HCT116 (cell line): Measurements from ENCODE around the gene HYOU1. TPM values are rescaled to one million over a fixed set of nuclear protein-coding genes. Genes with fewer than 3 reads are reported as not detected.

Experiments
- ATAC-seq: fragments of 200-7000 bp; cut with Tn5 transposase; 2 replicates; pipeline ENCODE4 v1.9.1; 2020; ENCODE audit warnings: mild to moderate bottlenecking, moderate library complexity
- BruUV-seq: library from RNA; stranded (reverse); fragments of 400-500 nt; replicated peaks from 2 replicates; lab custom pipeline; 2021; lab: Mats Ljungman, UMichigan
- CTCF ChIA-PET: fragments of 300-600 bp; sonication (Branson Sonifier 250); formaldehyde crosslinking; loops from one replicate; lab custom pipeline; 2021; ENCODE audit warnings: antibody characterized with exemption; lab: Charles Lee
- POLR2A ChIA-PET: fragments of 300-600, 350-600 bp; sonication (Branson Sonifier 250); formaldehyde crosslinking; loops from one replicate; lab custom pipeline; 2021; ENCODE audit warnings: antibody characterized with exemption; lab: Charles Lee
- RAD21 ChIA-PET, 2 experiments: fragments of 300-600 bp; sonication (Branson Sonifier 250); formaldehyde crosslinking; loops; one replicate each; lab custom pipeline; 2023; ENCODE audit warnings: low total read pairs in 2 of 2; ENCODE audit not compliant: uncharacterized antibody in 2 of 2, unreplicated experiment in 2 of 2, low non-redundant PET in 1 of 2; lab: Charles Lee
- DNase-seq: peaks from one replicate; pipeline ENCODE4 v3.0.0-alpha.2; 2010; ENCODE audit warnings: low read depth, low spot score
- H2AFZ ChIP-seq: fragments of 200-600 bp; shearing (Covaris generic), sonication (generic); 2 replicates; pipeline ENCODE4 v1.6.1; 2017; ENCODE audit warnings: low read depth, mixed run types, mixed read lengths, antibody characterized with exemption, low read length; ENCODE audit not compliant: poor library complexity, severe bottlenecking
- H3K27ac ChIP-seq: 2 replicates; pipeline ENCODE4 v1.5.1; 2012; ENCODE audit warnings: low read depth, low read length
- H3K27me3 ChIP-seq: fragments of 200-600 bp; sonication (generic); 2 replicates; pipeline ENCODE4 v1.6.1; 2016; ENCODE audit warnings: mixed run types, low read length, mixed read lengths; ENCODE audit not compliant: insufficient read depth
- H3K36me3 ChIP-seq, 2 experiments: fragments of 200-500 bp in 1 of 2; fragments of 200-600 bp in 1 of 2; sonication (Bioruptor generic) in 1 of 2; sonication (generic) in 1 of 2; 2 replicates each; pipeline versions ENCODE4 v1.5.1 to v1.6.1; 2014 to 2016; ENCODE audit warnings: low read length in 2 of 2, inconsistent platforms in 1 of 2, mixed read lengths in 1 of 2, mixed run types in 1 of 2; ENCODE audit not compliant: insufficient read depth in 2 of 2, control insufficient read depth in 1 of 2
- H3K4me1 ChIP-seq, 2 experiments: fragments of 200-600 bp in 1 of 2; sonication (generic) in 1 of 2; 2 replicates each; pipeline versions ENCODE4 v1.5.1 to v1.6.1; 2012 to 2017; ENCODE audit warnings: low read length in 2 of 2, inconsistent platforms in 1 of 2, mild to moderate bottlenecking in 1 of 2, mixed read lengths in 1 of 2, mixed run types in 1 of 2, moderate library complexity in 1 of 2; ENCODE audit not compliant: insufficient read depth in 2 of 2, control insufficient read depth in 1 of 2
- H3K4me2 ChIP-seq: fragments of 200-600 bp; sonication (generic); 2 replicates; pipeline ENCODE4 v1.6.1; 2017; ENCODE audit warnings: mixed run types, low read length, mixed read lengths
- H3K4me3 ChIP-seq, 2 experiments: fragments of 200-600 bp in 1 of 2; sonication (generic) in 1 of 2; replicated peaks in 1 of 2; 2 replicates each; pipeline ENCODE4 v1.5.1; 2011 to 2016; ENCODE audit warnings: low read length in 2 of 2, control low read depth in 1 of 2, low read depth in 1 of 2, mild to moderate bottlenecking in 1 of 2, mixed read lengths in 1 of 2, mixed run types in 1 of 2
- H3K79me2 ChIP-seq: fragments of 200-600 bp; sonication (generic); 2 replicates; pipeline ENCODE4 v1.6.1; 2017; ENCODE audit warnings: mild to moderate bottlenecking, mixed run types, low read length, moderate library complexity, mixed read lengths; ENCODE audit not compliant: insufficient read depth
- H3K9ac ChIP-seq: fragments of 200-600 bp; sonication (generic); 2 replicates; pipeline ENCODE4 v1.6.1; 2016; ENCODE audit warnings: low read length, mixed read lengths
- H3K9me2 ChIP-seq: fragments of 200-600 bp; sonication (generic), shearing (Covaris generic); 2 replicates; pipeline ENCODE4 v1.6.1; 2017; ENCODE audit warnings: mixed run types, mild to moderate bottlenecking, moderate library complexity; ENCODE audit not compliant: insufficient read depth
- H3K9me3 ChIP-seq, 2 experiments: fragments of 200-500 bp in 1 of 2; fragments of 200-600 bp in 1 of 2; sonication (Bioruptor generic) in 1 of 2; sonication (generic) in 1 of 2; 2 replicates each; pipeline ENCODE4 v1.6.1; 2014 to 2017; ENCODE audit warnings: low read length in 2 of 2, mixed read lengths in 2 of 2, inconsistent platforms in 1 of 2, low read depth in 1 of 2, mild to moderate bottlenecking in 1 of 2, mixed run types in 1 of 2, moderate library complexity in 1 of 2; ENCODE audit not compliant: control insufficient read depth in 1 of 2, insufficient read depth in 1 of 2
- H4K20me1 ChIP-seq: fragments of 200-600 bp; sonication (generic), shearing (Covaris generic); 2 replicates; pipeline ENCODE4 v1.6.1; 2017; ENCODE audit warnings: mixed run types, mild to moderate bottlenecking, moderate library complexity; ENCODE audit not compliant: insufficient read depth
- CBX3 ChIP-seq: IDR thresholded peaks from 2 replicates; pipeline ENCODE4 v1.6.1; 2012; ENCODE audit warnings: low read depth
- CEBPB ChIP-seq: IDR thresholded peaks from 2 replicates; pipeline ENCODE4 v1.6.1; 2012; ENCODE audit warnings: low read depth
- EGR1 ChIP-seq: IDR thresholded peaks from 2 replicates; pipeline ENCODE4 v1.6.1; 2012; ENCODE audit warnings: low read depth
- ELF1 ChIP-seq: IDR thresholded peaks from 2 replicates; pipeline ENCODE4 v1.6.1; 2012; ENCODE audit warnings: low read depth, borderline replicate concordance
- JUND ChIP-seq: IDR thresholded peaks from 2 replicates; pipeline ENCODE4 v1.6.1; 2012
- POLR2A ChIP-seq: IDR thresholded peaks from 2 replicates; pipeline ENCODE4 v1.7.0; 2011; ENCODE audit warnings: borderline replicate concordance; ENCODE audit not compliant: insufficient read depth, insufficient read length; ENCODE audit errors: extremely low read depth
- POLR2AphosphoS5 ChIP-seq: IDR thresholded peaks from 2 replicates; pipeline ENCODE4 v1.6.1; 2011; ENCODE audit warnings: mild to moderate bottlenecking, low read depth, low read length, moderate library complexity
- RAD21 ChIP-seq: IDR thresholded peaks from 2 replicates; pipeline ENCODE4 v1.6.1; 2012; ENCODE audit warnings: low read depth, mild to moderate bottlenecking
- SIN3A ChIP-seq: IDR thresholded peaks from 2 replicates; pipeline ENCODE4 v1.6.1; 2012; ENCODE audit warnings: low read depth
- SP1 ChIP-seq: IDR thresholded peaks from 2 replicates; pipeline ENCODE4 v1.6.1; 2012; ENCODE audit warnings: low read depth
- TCF7L2 ChIP-seq: IDR thresholded peaks from 2 replicates; pipeline ENCODE4 v1.7.0; 2011; ENCODE audit warnings: borderline replicate concordance, inconsistent platforms; ENCODE audit not compliant: insufficient read depth, insufficient read length; ENCODE audit errors: extremely low read depth
- YY1 ChIP-seq: IDR thresholded peaks from 2 replicates; pipeline ENCODE4 v1.6.1; 2011; ENCODE audit warnings: low read length, low read depth, moderate library complexity, mild to moderate bottlenecking; ENCODE audit not compliant: insufficient replicate concordance; ENCODE audit errors: extremely low read depth
- ZFX ChIP-seq: fragments of 450-650 bp; IDR thresholded peaks from 2 replicates; pipeline ENCODE4 v1.6.1; 2017
- ZNF274 ChIP-seq: fragments of 200-500 bp; sonication (Bioruptor generic); IDR thresholded peaks from 2 replicates; pipeline ENCODE4 v1.6.1; 2014; ENCODE audit warnings: mild to moderate bottlenecking, low read depth, low read length, inconsistent platforms
- intact Hi-C: fragments of 100-400 bp; cut with micrococcal nuclease; formaldehyde crosslinking; loops from 2 replicates; pipeline ENCODE4 v1.10.0; 2022
- total RNA-seq: library from RNA; stranded (reverse); gene quantifications from one replicate; pipeline ENCODE4 v1.2.1, GENCODE V29; 2021; ENCODE audit not compliant: unreplicated experiment
- TF ChIP-seq, protein P1 (sequence below), 3 experiments: fragments of 200-600 bp in 1 of 3; sonication (generic) in 1 of 3; IDR thresholded peaks in 2 of 3; conservative IDR thresholded peaks in 1 of 3; 2 replicates each; pipeline ENCODE4 v1.5.1; 2012 to 2017; ENCODE audit warnings: low read depth in 2 of 3, low read length in 2 of 3, antibody characterized with exemption in 1 of 3, borderline replicate concordance in 1 of 3, control low read depth in 1 of 3, mild to moderate bottlenecking in 1 of 3, mixed read lengths in 1 of 3, mixed run types in 1 of 3, moderate library complexity in 1 of 3; ENCODE audit not compliant: insufficient read depth in 1 of 3
- TF ChIP-seq, protein P2 (sequence below): IDR thresholded peaks from 2 replicates; pipeline ENCODE4 v1.6.1; 2012

HYOU1 gene
- total RNA-seq, 1 experiment from 2014 or later, result 181 TPM

DNA sequence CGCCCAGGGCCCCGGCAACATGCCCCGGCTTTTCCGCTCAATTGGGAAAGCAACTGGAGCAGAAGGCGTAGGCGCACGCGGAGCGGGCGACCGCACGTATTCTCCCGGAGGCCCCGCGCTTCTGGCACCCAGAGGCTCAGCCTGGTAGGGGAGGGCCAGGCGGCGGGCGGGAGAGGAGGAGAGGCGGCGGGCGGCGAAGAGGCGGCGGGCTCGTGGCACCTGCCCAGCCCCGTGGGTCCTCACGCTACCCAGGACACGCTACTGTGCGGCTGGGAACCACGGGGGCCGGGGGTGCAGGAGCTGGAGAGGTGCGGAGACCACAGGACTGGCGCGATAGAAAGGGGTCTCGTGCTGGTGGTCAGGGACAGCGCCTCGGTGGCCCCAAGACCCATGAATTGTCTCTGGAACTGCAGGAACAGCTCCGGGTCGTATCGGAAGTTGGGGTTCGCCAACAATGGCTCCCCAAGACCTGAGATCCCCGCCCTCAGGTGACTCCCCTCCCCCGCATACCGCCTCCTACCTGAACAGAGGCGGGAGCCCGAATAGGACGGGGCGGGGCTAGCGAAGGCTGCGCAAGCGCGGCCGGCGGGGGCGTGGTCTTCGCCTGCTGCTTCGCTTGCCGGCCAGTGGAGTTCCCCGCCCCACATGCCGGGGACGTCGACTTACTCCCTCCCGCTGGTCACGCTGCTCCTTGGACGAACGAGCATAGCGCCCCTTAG is 26.5 kb downstream of the HYOU1 start, which contains the start of gene SLC37A4:
Gene SLC37A4 (minus strand): TSS at position 549 of the 719 bp plus-strand sequence.
- H3K79me2 ChIP-seq, result peaks cover 26% of the 10 kb centered on the region
- H3K9me3 ChIP-seq, result no peaks in the 10 kb centered on the region
- ChIA-PET CTCF (no interaction called here), POLR2A (interaction anchor here (0.7 kb wide), 1 partner anchor 55 kb away, joined by 3 read pairs; no protein-coding TSS in a partner anchor), RAD21 (no interaction called here)
- no peaks in the 10 kb centered on the region for H3K27me3 ChIP-seq
- peaks cover 6 to 13% of the 10 kb centered on the region in 2 experiments; a peak in 1 of 4 replicates for H3K36me3 ChIP-seq
- H3K9me2 ChIP-seq, result no peaks in the 10 kb centered on the region
- H2AFZ ChIP-seq, result no peak within 1 kb of the TSS
- intact Hi-C loops, result no loop called here
- peak within 1 kb of the TSS; percentile 97 for H3K9ac ChIP-seq
- DNase-seq (peak; percentile 97), ATAC-seq (peak; percentile 91)
- H3K4me3 ChIP-seq, result peak within 1 kb of the TSS; percentile 86 to 91
- peaks cover 5 to 38% of the 10 kb centered on the region in 2 experiments; a peak in 3 of 4 replicates for H3K4me1 ChIP-seq
- peak; percentile 100 for TF ChIP-seq CBX3
- TF ChIP-seq, protein P1, sequence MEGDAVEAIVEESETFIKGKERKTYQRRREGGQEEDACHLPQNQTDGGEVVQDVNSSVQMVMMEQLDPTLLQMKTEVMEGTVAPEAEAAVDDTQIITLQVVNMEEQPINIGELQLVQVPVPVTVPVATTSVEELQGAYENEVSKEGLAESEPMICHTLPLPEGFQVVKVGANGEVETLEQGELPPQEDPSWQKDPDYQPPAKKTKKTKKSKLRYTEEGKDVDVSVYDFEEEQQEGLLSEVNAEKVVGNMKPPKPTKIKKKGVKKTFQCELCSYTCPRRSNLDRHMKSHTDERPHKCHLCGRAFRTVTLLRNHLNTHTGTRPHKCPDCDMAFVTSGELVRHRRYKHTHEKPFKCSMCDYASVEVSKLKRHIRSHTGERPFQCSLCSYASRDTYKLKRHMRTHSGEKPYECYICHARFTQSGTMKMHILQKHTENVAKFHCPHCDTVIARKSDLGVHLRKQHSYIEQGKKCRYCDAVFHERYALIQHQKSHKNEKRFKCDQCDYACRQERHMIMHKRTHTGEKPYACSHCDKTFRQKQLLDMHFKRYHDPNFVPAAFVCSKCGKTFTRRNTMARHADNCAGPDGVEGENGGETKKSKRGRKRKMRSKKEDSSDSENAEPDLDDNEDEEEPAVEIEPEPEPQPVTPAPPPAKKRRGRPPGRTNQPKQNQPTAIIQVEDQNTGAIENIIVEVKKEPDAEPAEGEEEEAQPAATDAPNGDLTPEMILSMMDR (IDR thresholded peaks at IDR 0.05 in 2 of 3, conservative IDR thresholded peaks at IDR 0.05 in 1 of 3; ENCODE audit: borderline replicate concordance in 1 of 3, insufficient read depth in 1 of 3, low read depth in 2 of 3, low read length in 2 of 3), result peak in 1 of 3 experiments; percentile 84; a peak in 4 of 6 replicates
- peak; percentile 74 for TF ChIP-seq POLR2A
- TF ChIP-seq RAD21, result peak; percentile 73
- peak; percentile 76 for TF ChIP-seq SP1
- TF ChIP-seq TCF7L2, result no peak
- TF ChIP-seq EGR1, result peak; percentile 96
- peak; percentile 52; the same call in 1 of the 2 replicates for TF ChIP-seq SIN3A
- no peak for TF ChIP-seq ZNF274
- no peak for TF ChIP-seq ELF1
- TF ChIP-seq POLR2AphosphoS5, result peak; percentile 97
- no peak for TF ChIP-seq CEBPB
- TF ChIP-seq, protein P2, sequence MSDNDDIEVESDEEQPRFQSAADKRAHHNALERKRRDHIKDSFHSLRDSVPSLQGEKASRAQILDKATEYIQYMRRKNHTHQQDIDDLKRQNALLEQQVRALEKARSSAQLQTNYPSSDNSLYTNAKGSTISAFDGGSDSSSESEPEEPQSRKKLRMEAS, result peak; percentile 100
- no peak for TF ChIP-seq JUND
- TF ChIP-seq YY1, result peak; percentile 70
- peak; percentile 33; the same call in 1 of the 2 replicates for TF ChIP-seq ZFX
- no TSS peak for BruUV-seq
- H4K20me1 ChIP-seq, result no peaks in the 10 kb centered on the region
- H3K4me2 ChIP-seq, result peak within 1 kb of the TSS; percentile 99
- peak within 1 kb of the TSS; percentile 89 for H3K27ac ChIP-seq
